Left lung (tissue), 10 donors: Measurements from ENCODE around the gene ZNF512. TPM values are rescaled to one million over a fixed set of nuclear protein-coding genes. Genes with fewer than 3 reads are reported as not detected.

Experiments
- ATAC-seq: fragments of 200-7000 bp; cut with Tn5 transposase; one replicate; pipeline ENCODE4 v1.9.1; 2020; ENCODE audit warnings: moderate library complexity
- DNase-seq, 4 donors: peaks; one replicate each; pipeline ENCODE4 v3.0.0-alpha.2; 2013 to 2020
- H3K27ac ChIP-seq, 2 donors: fragments of 200-600 bp; sonication (generic) in 1 of 2; one replicate each; pipeline versions ENCODE4 v1.5.0 to v1.8.0; 2020 to 2021
- H3K27me3 ChIP-seq, 2 donors: fragments of 200-600 bp; sonication (generic) in 1 of 2; one replicate each; pipeline versions ENCODE4 v1.5.0 to v1.8.0; 2020 to 2021
- H3K36me3 ChIP-seq, 2 donors: fragments of 200-600 bp; sonication (generic) in 1 of 2; one replicate each; pipeline versions ENCODE4 v1.5.0 to v1.8.0; 2020 to 2021
- H3K4me1 ChIP-seq, 2 donors: fragments of 200-600 bp; one replicate each; pipeline ENCODE4 v1.8.0; 2021
- H3K4me3 ChIP-seq, 2 donors: fragments of 200-600 bp; sonication (generic) in 1 of 2; one replicate each; pipeline versions ENCODE4 v1.5.0 to v1.8.0; 2020 to 2021; ENCODE audit warnings: mild to moderate bottlenecking in 1 of 2
- H3K9me3 ChIP-seq, 2 donors: fragments of 200-600 bp; sonication (generic) in 1 of 2; one replicate each; pipeline versions ENCODE4 v1.5.0 to v1.8.0; 2020 to 2021
- CTCF ChIP-seq, 2 donors: fragments of 200-600 bp; sonication (generic) in 1 of 2; IDR thresholded peaks; one replicate each; pipeline versions ENCODE4 v1.5.0 to v1.8.0; 2021; ENCODE audit warnings: antibody characterized with exemption in 2 of 2
- intact Hi-C, 2 donors: fragments of 100-400 bp; cut with DNase I; formaldehyde crosslinking; loops; one replicate each; pipeline versions ENCODE4 v1.11.2 to v1.14.2; 2022
- polyA plus RNA-seq, 6 donors: library from polyadenylated mRNA; unstranded; fragments of 120-200 nt; gene quantifications; one replicate each; pipeline ENCODE4 v1.2.1, GENCODE V29; 2013; ENCODE audit not compliant: insufficient read length in 6 of 6
- total RNA-seq, 2 donors: library from RNA; stranded (reverse); fragmentation: NEBNext Ultra II Directional; extraction: Animal tissue kit (Norgen Biotek cat#: 25700); gene quantifications; one replicate each; pipeline ENCODE4 v1.2.1, GENCODE V29; 2021
- donor health status: DM: no; HTN: yes; CAD: no.
- donor health status: DM: no; HTN: no; CAD: no.

ZNF512 gene
- total and polyA plus RNA-seq, 8 donors = 29.3 to 93.5 (median 80.3) TPM

GRCh38 chr2:27652790-27653189 lies 69.9 kb downstream of the ZNF512 start:
- Histone ChIP-seq H3K9me3 (no peaks in the 10 kb centered on the region), H3K4me3 (no peak overlapping the region), H3K27me3 (no peaks in the 10 kb centered on the region), H3K27ac (no peak overlapping the region), H3K4me1 (no peaks in the 10 kb centered on the region), H3K36me3 (peaks cover 11 to 99% of the 10 kb centered on the region in 2 donors)
- ATAC-seq (no peak), DNase-seq (no peak)
- intact Hi-C loops = no loop called here
- TF ChIP-seq CTCF (IDR thresholded peaks at IDR 0.05) = no peak

GRCh38 chr2:27653397-27653796 lies 70.6 kb downstream of the ZNF512 start:
- DNase-seq = no peak
- no peaks in the 10 kb centered on the region for H3K9me3 ChIP-seq

GRCh38 chr2:27655155-27655951 lies 72.5 kb downstream of the ZNF512 start:
- peak; percentile 51 for ATAC-seq
- no peak for DNase-seq
- intact Hi-C loops = no loop called here
- no peak overlapping the region for H3K4me3 ChIP-seq
- H3K27ac ChIP-seq = no peak overlapping the region
- TF ChIP-seq CTCF (IDR thresholded peaks at IDR 0.05) = no peak
- peaks cover 0 to 6% of the 10 kb centered on the region in 2 donors for H3K4me1 ChIP-seq
- H3K9me3 ChIP-seq = no peaks in the 10 kb centered on the region
- no peaks in the 10 kb centered on the region for H3K27me3 ChIP-seq
- peaks cover 11 to 91% of the 10 kb centered on the region in 2 donors for H3K36me3 ChIP-seq

More at GRCh38 chr2:27653397-27653796, 70.6 kb downstream of the ZNF512 start:
- intact Hi-C loops = no loop called here
- no peak for TF ChIP-seq CTCF (IDR thresholded peaks at IDR 0.05)
- Histone ChIP-seq H3K4me3 (no peak overlapping the region), H3K4me1 (no peaks in the 10 kb centered on the region), H3K27ac (no peak overlapping the region), H3K36me3 (peaks cover 11 to 95% of the 10 kb centered on the region in 2 donors), H3K27me3 (no peaks in the 10 kb centered on the region)
- ATAC-seq = no peak

- H3K4me3 ChIP-seq = no peak overlapping the region
- H3K27ac ChIP-seq = no peak overlapping the region
- ATAC-seq (no peak), DNase-seq (no peak)
- intact Hi-C loops = no loop called here
- H3K36me3 ChIP-seq = peaks cover 8 to 46% of the 10 kb centered on the region in 2 donors
- no peaks in the 10 kb centered on the region for H3K9me3 ChIP-seq
- no peak for TF ChIP-seq CTCF (IDR thresholded peaks at IDR 0.05)
- H3K27me3 ChIP-seq = no peaks in the 10 kb centered on the region
- peaks cover 13 to 42% of the 10 kb centered on the region in 2 donors for H3K4me1 ChIP-seq
Measured at GRCh38 chr2:27661371-27661770, 78.5 kb downstream of the ZNF512 start.

- H3K27ac ChIP-seq = peak within 1 kb of the TSS; percentile 83 to 95
- H3K9me3 ChIP-seq = no peaks in the 10 kb centered on the region
- DNase-seq (peak; percentile 82 to 93 (median 87)), ATAC-seq (peak; percentile 94)
- intact Hi-C loops = no loop called here
- peak within 1 kb of the TSS; percentile 79 to 95 for H3K4me3 ChIP-seq
- TF ChIP-seq CTCF (IDR thresholded peaks at IDR 0.05) = no peak
- H3K36me3 ChIP-seq = peaks cover 8 to 51% of the 10 kb centered on the region in 2 donors
- no peaks in the 10 kb centered on the region for H3K27me3 ChIP-seq
- H3K4me1 ChIP-seq = peaks cover 13 to 61% of the 10 kb centered on the region in 2 donors
Measured at GRCh38 chr2:27663285-27664153, 80.7 kb downstream of the ZNF512 start, which contains the start of the genes SLC4A1AP and SUPT7L. Gene SLC4A1AP (plus strand): TSS chr2:27663889. CDS start chr2:27663915, 26 bp downstream. Gene SUPT7L (minus strand): TSS chr2:27663614. CDS start chr2:27662192, 1,422 bp downstream.
